ENCODE results near the gene ZNF318.
A peak's percentile ranks its signal among the peaks of the same experiment; 100 is the strongest.
"Not testable (repeated sequence)": the region's sequence is repeated elsewhere in the genome, so short reads cannot be mapped to it uniquely, and the experiment has no call there.

Gene ZNF318

GRCh38 chr6:43335469-43335868, 34.0 kb downstream of the ZNF318 start:
- no peak for DNase-seq

GRCh38 chr6:43334466-43335095, 34.9 kb downstream of the ZNF318 start:
- DNase-seq, result peak; percentile 58

DNA sequence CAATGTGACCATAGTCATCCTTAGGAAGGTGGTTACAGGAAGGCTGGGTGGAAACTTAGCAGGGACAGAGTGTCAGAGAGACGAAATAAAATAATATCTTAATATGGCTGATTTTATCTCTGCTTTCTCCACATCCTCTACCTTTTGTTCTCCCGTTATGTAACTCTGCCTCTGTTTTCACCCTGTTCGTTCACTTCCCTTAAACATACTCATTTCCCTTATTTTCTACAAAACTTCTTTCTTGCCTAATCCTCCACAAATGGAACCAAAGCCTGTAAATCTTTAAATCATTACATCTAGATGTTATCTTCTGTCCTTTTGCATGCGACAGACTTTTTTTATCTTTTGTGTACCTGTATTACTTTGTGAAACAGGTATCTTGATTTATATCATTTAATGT, 37.6 kb downstream of the ZNF318 start:
- DNase-seq, result no peak

- DNase-seq, result no peak
Measured at GRCh38 chr6:43331470-43331869, 38.0 kb downstream of the ZNF318 start.

DNA sequence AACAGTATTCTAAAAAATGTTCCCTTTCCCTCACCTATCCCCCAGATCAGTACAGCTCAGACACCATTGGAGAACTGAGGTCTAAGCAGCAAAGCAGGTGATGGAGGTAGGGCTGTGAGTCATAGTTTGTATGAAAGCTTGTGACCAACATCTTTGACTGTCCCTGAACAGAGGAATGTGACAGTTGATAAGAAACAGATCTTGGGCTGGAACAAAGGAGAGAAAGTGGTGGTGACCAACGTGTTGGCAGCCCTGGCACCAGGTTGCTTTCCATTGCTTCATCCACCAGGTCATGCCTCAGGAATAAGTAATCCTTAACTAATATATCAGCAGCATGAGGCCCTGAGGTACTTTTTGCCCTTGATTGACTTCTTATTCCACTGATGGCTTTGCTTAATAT, 40.9 kb downstream of the ZNF318 start:
- DNase-seq, result no peak

DNA sequence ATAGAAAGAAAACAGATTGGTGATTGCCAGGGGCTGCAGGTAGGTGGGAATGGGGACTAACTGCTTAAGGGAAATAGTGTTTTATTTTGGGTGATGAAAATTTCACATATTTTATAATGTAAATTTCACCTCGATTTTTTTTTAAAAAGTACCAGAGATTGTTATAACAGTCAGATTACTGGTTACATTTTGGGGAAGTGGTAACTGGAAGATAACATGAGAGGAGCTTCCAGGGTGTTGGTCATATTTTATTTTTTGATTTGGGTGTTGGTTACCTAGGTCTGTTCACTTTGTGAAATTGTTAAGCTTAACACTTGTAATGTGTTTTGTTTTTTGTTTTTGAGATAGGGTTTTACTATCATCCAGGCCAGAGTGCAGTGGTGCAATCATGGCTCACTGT, 43.6 kb downstream of the ZNF318 start:
- no peak for DNase-seq

DNA sequence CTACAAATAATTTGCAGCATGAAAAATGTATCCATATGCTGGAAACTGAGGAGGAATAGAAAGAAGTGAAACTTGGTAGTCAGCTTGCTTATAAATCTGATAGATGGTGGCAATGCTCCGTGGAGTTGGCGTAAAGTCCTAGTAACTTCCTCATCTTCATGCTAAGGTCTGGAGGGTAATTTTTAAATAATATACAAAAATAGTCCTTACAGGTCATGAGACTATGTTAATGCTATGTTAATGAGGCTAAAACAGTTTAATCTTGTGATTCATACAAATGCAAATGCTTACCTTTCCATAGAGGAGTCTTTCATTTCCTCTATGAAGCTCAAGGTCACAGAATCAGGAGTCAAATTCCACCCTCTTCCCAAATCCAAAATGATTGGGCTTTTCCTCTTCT, 51.4 kb downstream of the ZNF318 start:
- DNase-seq, result no peak

- no peak for DNase-seq
Measured at GRCh38 chr6:43313813-43314212, 55.6 kb downstream of the ZNF318 start.

DNA sequence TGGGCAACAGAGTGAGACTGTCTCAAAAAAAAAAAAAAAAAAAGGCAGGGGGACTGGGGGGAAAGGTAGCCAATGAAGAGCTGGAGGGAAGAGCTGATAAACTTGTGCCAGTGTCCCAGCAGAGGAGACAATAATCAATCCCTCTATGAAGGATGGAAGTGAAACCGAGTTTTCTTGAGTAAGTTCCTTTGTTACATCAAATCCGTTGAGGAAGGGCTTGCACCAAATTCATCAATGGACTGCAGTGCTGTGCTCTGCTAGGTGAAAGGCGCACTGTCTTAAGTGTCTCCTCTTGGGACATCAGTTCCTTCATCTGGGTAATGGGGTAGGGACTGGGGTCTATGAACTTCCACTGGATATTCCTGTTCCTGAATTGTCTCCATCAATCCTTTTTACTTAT, 57.8 kb downstream of the ZNF318 start:
- DNase-seq, result no peak

GRCh38 chr6:43310624-43311023, 58.8 kb downstream of the ZNF318 start:
- DNase-seq, result no peak

- no peak for DNase-seq
Measured at GRCh38 chr6:43310134-43310533, 59.3 kb downstream of the ZNF318 start.

DNA sequence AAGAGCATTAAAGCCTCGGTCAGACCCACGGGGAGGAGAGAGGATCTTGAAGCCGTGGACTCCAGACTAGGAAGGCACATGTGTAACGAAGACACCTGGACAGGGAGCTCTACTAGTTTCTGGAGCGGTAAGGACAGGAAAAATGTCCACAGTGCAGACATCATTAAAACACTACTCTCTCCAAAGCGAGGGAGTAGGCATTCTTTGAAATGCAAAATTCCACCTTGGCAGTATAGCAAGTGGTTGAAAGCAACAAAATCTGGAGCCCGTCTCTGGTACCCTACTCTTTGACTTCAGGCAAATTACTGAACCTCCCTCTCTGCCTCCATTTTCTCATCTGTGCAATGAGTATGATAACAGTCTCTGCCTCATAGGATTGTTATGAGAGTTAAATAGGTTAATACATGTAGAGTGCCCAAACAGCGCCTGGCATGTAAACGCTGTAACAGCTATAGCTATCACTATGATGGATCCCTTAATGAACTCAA, 60.4 kb downstream of the ZNF318 start:
- no peak for DNase-seq

DNA sequence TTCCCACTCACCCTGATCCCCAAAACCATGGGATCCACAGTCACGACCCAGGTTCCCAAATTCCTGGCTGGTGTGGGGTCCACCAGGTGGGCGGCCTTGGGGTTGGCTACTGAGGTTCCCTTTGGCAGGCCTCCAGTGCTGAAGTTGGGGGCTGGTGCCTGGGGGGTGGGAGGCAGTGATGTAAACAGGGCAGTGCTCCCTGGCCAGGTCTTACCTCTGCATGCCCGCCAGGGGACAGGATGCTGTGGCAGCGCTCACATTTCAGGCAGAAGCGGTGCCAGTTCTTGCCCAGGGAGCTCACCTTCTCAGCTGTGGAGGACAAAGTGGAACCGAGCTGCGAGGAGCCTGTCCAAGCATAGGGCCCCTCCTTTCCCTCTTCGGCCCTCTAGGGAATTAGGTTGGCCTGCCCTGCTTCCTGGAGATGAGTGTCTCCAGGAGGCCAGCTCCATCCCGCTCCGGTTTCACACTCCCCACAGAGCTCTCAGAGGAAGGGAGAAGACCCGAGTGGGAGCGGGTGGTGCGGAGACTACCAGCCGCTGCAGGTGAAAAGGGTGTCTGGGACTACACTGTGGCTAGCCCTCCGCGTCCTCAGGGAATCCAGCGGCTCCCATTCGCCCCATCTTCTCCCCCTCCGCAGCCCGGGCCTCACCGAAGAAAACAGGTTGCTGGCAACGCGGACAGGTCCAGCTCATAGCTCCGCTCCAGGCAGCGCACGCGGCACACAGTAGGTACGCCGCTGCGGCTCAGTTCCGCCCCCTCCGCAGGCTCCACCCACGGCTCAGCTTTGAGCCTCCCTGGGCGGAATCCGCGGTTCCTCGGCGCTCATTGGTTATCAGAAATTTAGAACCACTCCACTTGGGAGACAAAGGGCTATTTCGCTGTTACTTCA, 61.1 kb downstream of the ZNF318 start, which contains the start of gene CRIP3:
TSS of gene CRIP3 (minus strand) at position 726 of the 889 bp plus-strand sequence. CDS start at position 692, 34 bp downstream.
- DNase-seq, result peak; percentile 76

GRCh38 chr6:43307451-43308100, 61.9 kb downstream of the ZNF318 start:
- no peak for DNase-seq

- DNase-seq, result no peak
Measured at GRCh38 chr6:43306086-43306485, 63.4 kb downstream of the ZNF318 start.

- no peak for DNase-seq
Measured at GRCh38 chr6:43304882-43305281, 64.6 kb downstream of the ZNF318 start.

GRCh38 chr6:43304361-43304760, 65.1 kb downstream of the ZNF318 start:
- DNase-seq, result no peak

DNA sequence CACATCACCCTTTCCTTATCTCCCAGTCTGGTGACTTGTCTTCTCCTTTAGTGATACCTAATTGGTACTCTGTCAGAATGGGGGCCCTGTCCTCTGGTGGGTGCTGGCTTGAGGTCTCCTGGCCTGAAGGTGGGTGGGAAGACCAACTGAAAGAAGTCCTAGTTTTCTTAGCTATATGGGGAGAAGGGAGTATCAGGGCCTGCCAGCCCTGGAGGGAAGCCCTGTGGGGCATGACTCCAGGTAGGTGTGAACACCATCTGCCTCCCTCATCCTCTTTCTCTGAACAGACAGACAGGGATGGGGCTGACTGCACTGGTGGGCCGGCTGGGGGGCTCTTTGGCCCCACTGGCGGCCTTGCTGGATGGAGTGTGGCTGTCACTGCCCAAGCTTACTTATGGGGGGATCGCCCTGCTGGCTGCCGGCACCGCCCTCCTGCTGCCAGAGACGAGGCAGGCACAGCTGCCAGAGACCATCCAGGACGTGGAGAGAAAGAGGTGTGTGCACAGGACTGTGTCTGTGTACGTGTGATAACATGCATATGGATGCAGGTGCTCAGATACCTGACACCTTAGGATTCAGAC, 65.6 kb downstream of the ZNF318 start:
- no peak for DNase-seq

GRCh38 chr6:43303006-43303405, 66.4 kb downstream of the ZNF318 start:
- DNase-seq, result not testable (repeated sequence)

DNA sequence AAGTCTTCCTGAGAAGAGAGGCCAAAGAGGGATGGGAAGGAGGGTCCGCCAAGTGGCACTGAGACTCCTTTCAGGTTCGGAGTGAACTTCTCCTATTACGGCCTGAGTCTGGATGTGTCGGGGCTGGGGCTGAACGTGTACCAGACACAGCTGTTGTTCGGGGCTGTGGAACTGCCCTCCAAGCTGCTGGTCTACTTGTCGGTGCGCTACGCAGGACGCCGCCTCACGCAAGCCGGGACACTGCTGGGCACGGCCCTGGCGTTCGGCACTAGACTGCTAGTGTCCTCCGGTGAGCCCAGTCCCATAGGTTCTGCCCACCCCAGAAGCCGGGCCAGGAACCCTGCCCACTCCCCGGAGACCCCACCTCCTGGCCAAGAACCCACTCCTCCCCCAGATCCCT, 67.3 kb downstream of the ZNF318 start:
- no peak for DNase-seq

DNA sequence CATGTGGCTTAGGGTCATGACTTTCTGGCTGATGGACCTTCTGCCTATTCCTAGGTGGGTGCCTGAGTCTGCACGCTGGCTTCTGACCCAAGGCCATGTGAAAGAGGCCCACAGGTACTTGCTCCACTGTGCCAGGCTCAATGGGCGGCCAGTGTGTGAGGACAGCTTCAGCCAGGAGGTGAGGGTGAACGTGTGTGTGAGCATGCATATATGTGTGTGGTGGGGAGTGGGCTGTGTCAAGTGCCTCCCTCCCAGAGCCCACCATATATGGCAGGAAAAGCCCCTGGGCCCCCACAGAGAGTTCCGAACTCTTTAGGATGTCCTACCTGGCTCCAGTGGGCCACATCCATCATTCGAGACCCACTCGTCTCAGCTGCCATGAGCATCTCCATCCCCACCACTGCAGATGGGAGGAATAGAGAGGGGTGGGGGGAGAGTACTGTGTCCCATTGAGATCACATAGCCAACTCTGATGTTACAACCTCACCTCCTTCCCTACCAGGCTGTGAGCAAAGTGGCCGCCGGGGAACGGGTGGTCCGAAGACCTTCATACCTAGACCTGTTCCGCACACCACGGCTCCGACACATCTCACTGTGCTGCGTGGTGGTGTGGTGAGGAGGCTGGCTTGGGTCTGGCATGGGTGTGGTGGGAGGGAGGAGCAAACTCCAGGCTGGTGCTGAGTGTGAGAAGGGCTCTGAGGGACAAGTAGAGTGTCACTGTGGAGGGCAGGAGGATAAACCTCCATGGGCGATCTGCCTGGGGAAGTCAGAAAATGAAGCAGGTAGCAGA, 68.2 kb downstream of the ZNF318 start:
- no peak for DNase-seq
